GM12878 (cell line): ENCODE results near the gene CHCHD1. TPM values are rescaled to one million over a fixed set of nuclear protein-coding genes. Genes with fewer than 3 reads are reported as not detected.

Experiments used
- ATAC-seq: fragments of 200-7000 bp; cut with Tn5 transposase; 3 replicates; pipeline ENCODE4 v1.9.1; 2020; ENCODE audit warnings: mild to moderate bottlenecking, moderate library complexity
- BruUV-seq: library from RNA; stranded (reverse); fragments of 400-500 nt; replicated peaks from 2 replicates; lab custom pipeline; 2021; lab: Mats Ljungman, UMichigan
- CTCF ChIA-PET: fragments of 300-600 bp; sonication (Branson Sonifier 250); formaldehyde crosslinking; extraction: SDS; loops from one replicate; lab custom pipeline; 2021; ENCODE audit warnings: inconsistent platforms; lab: Yijun Ruan, JAX
- POLR2A ChIA-PET: fragments of 350-600 bp; formaldehyde crosslinking; extraction: SDS; loops from one replicate; lab custom pipeline; 2021; ENCODE audit warnings: inconsistent platforms; lab: Charles Lee
- RAD21 ChIA-PET: fragments of 300-600 bp; sonication (Branson Sonifier 250); formaldehyde crosslinking; loops from one replicate; lab custom pipeline; 2023; ENCODE audit warnings: antibody characterized with exemption; ENCODE audit not compliant: unreplicated experiment; lab: Charles Lee
- SMC1A ChIA-PET: fragments of 300-600 bp; sonication (Branson Sonifier 250); formaldehyde crosslinking; loops from one replicate; lab custom pipeline; 2023; ENCODE audit not compliant: unreplicated experiment, uncharacterized antibody; lab: Charles Lee
- DNase-seq: peaks from one replicate; pipeline ENCODE4 v3.0.0-alpha.2; 2011; ENCODE audit warnings: low read depth, low spot score
- FAIRE-seq: peaks from 3 replicates; lab custom pipeline; 2011; peaks lifted over from hg19 to GRCh38; lab: Jason Lieb, UNC
- H2AFZ ChIP-seq: 2 replicates; pipeline ENCODE4 v1.6.0; 2011; ENCODE audit warnings: low read depth, low read length, control low read depth; ENCODE audit not compliant: control insufficient read depth
- H3K27ac ChIP-seq: 2 replicates; pipeline ENCODE4 v1.5.1; 2011; ENCODE audit warnings: control low read depth; ENCODE audit not compliant: control insufficient read depth, insufficient read depth
- H3K27me3 ChIP-seq, 2 experiments: replicated peaks in 1 of 2; 2 replicates each; pipeline versions ENCODE4 v1.6.0 to v1.6.1; 2011; ENCODE audit warnings: low read length in 1 of 2; ENCODE audit not compliant: control insufficient read depth in 2 of 2, insufficient read depth in 2 of 2
- H3K36me3 ChIP-seq, 2 experiments: 2 replicates each; pipeline ENCODE4 v1.5.1; 2011; ENCODE audit warnings: low read length in 1 of 2; ENCODE audit not compliant: control insufficient read depth in 2 of 2, insufficient read depth in 2 of 2
- H3K4me1 ChIP-seq: 2 replicates; pipeline ENCODE4 v1.6.1; 2011; ENCODE audit warnings: mild to moderate bottlenecking, low read length, moderate library complexity, mixed read lengths; ENCODE audit not compliant: control insufficient read depth, insufficient read depth
- H3K4me2 ChIP-seq: 2 replicates; pipeline ENCODE4 v1.6.0; 2011; ENCODE audit warnings: control low read depth; ENCODE audit not compliant: control insufficient read depth, insufficient read depth
- H3K4me3 ChIP-seq: fragments of 200-600 bp; sonication (generic); 2 replicates; pipeline ENCODE4 v1.5.1; 2016
- H3K79me2 ChIP-seq: 2 replicates; pipeline ENCODE4 v1.6.0; 2011; ENCODE audit warnings: low read length; ENCODE audit not compliant: control insufficient read depth, insufficient read depth
- H3K9ac ChIP-seq: 2 replicates; pipeline ENCODE4 v1.8.0; 2011; ENCODE audit warnings: low read length, control low read depth, mixed read lengths; ENCODE audit not compliant: control insufficient read depth, insufficient read depth
- H3K9me3 ChIP-seq: replicated peaks from 3 replicates; pipeline ENCODE4 v1.5.1; 2011; ENCODE audit warnings: mild to moderate bottlenecking, low read length; ENCODE audit not compliant: control insufficient read depth, insufficient read depth
- H4K20me1 ChIP-seq: 2 replicates; pipeline ENCODE4 v1.6.0; 2011; ENCODE audit not compliant: control insufficient read depth, insufficient read depth
- ASH2L ChIP-seq: fragments of 300-600, 200-600 bp; sonication (generic); IDR thresholded peaks from 2 replicates; pipeline ENCODE4 v1.6.1; 2017; ENCODE audit warnings: low read depth, mild to moderate bottlenecking, borderline replicate concordance
- HDGF ChIP-seq: fragments of 450-650 bp; IDR thresholded peaks from 2 replicates; pipeline ENCODE4 v1.6.1; 2016; ENCODE audit warnings: antibody characterized with exemption
- NBN ChIP-seq: fragments of 450-650 bp; IDR thresholded peaks from 2 replicates; pipeline ENCODE4 v1.6.1; 2016
- ZNF24 ChIP-seq: fragments of 450-650 bp; IDR thresholded peaks from 2 replicates; pipeline ENCODE4 v1.6.1; 2017; ENCODE audit warnings: antibody characterized with exemption, mild to moderate bottlenecking
- ZNF384 ChIP-seq: IDR thresholded peaks from 2 replicates; pipeline ENCODE4 v1.6.1; 2012; ENCODE audit warnings: low read depth, mild to moderate bottlenecking, low read length, improper control_type of control experiment, borderline replicate concordance
- WGBS: methylation state at CpG from one replicate; pipeline ENCODE4 v1.1.6; 2016; ENCODE audit warnings: low lambda C conversion rate; ENCODE audit not compliant: insufficient replicate concordance, insufficient coverage; ENCODE audit errors: missing lambda C conversion rate; 5-methylcytosine and 5-hydroxymethylcytosine counted together
- in situ Hi-C: fragments of 300-500 bp; cut with MboI; formaldehyde crosslinking; loops from 9 replicates; pipeline ENCODE4 v1.14.3; 2018; ENCODE audit warnings: mixed read lengths
- intact Hi-C: fragments of 100-400 bp; cut with micrococcal nuclease; formaldehyde crosslinking; loops from one replicate; pipeline ENCODE4 v1.14.2; 2022; ENCODE audit not compliant: unreplicated experiment
- polyA plus RNA-seq, 11 experiments: library from polyadenylated mRNA; depleted of rRNA in 4 of 11; unstranded in 6 of 11; stranded (reverse) in 5 of 11; fragments of >200 nt; fragmentation: Nextera tagmentation in 4 of 11; fragmentation: Illumina TruSeq in 1 of 11; extraction: Ambion mirVana in 4 of 11; extraction: Trizol in 1 of 11; gene quantifications; 1 replicate in 1 of 11; 2 replicates in 10 of 11; pipeline versions ENCODE4 v1.2.1 to v1.2.3, GENCODE V29; 2011 to 2016; ENCODE audit warnings: inconsistent platforms in 2 of 11, missing spikeins in 2 of 11, low read depth in 1 of 11
- total RNA-seq, 4 experiments: library from RNA; depleted of rRNA in 3 of 4; stranded (reverse); fragments of >200 nt in 3 of 4; fragmentation: Illumina TruSeq in 1 of 4; extraction: Trizol in 1 of 4; gene quantifications; 2 replicates each; pipeline versions ENCODE4 v1.2.1 to v1.2.3, GENCODE V29; 2013 to 2021
- TF ChIP-seq, protein P1 (sequence below): IDR thresholded peaks from 2 replicates; pipeline ENCODE4 v1.6.1; 2012; ENCODE audit warnings: low read length, inconsistent platforms
- TF ChIP-seq, protein P2 (sequence below): IDR thresholded peaks from 2 replicates; pipeline ENCODE4 v1.6.1; 2011; ENCODE audit warnings: low read depth, mild to moderate bottlenecking, low read length, moderate library complexity, borderline replicate concordance; ENCODE audit errors: extremely low read depth
- TF ChIP-seq, protein P3 (sequence below), 3 experiments: IDR thresholded peaks in 2 of 3; conservative IDR thresholded peaks in 1 of 3; 2 replicates each; pipeline ENCODE4 v1.5.1; 2011; ENCODE audit warnings: low read depth in 3 of 3, low read length in 3 of 3, mild to moderate bottlenecking in 3 of 3, control low read depth in 2 of 3, moderate library complexity in 2 of 3, inconsistent platforms in 1 of 3, mixed read lengths in 1 of 3; ENCODE audit not compliant: control insufficient read depth in 2 of 3, insufficient read depth in 1 of 3; ENCODE audit errors: extremely low read depth in 1 of 3

The CHCHD1 gene
- total and polyA plus RNA-seq, 10 of the 15 experiments (the other 5 are each of a cell fraction or from before 2014, with no cell fraction given): 35.0 to 132 (median 70.0) TPM

DNA sequence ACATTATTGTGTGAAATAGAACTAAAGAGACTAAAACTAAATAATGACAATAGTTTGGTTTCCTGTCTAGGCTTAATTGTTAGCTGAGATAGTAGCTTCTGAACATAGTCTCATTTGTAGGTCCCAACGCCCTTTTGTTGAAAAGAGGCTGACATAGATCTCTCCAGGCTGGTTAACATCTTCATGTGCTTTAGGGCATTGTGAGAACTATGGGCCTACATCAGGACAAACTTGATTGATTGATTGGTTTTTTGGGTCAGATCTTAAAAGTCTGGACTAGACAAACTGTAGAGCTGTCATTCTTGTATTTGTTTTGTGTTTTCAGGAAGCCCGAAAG lies 869 bp downstream of the CHCHD1 start:
- TF ChIP-seq, protein P1, sequence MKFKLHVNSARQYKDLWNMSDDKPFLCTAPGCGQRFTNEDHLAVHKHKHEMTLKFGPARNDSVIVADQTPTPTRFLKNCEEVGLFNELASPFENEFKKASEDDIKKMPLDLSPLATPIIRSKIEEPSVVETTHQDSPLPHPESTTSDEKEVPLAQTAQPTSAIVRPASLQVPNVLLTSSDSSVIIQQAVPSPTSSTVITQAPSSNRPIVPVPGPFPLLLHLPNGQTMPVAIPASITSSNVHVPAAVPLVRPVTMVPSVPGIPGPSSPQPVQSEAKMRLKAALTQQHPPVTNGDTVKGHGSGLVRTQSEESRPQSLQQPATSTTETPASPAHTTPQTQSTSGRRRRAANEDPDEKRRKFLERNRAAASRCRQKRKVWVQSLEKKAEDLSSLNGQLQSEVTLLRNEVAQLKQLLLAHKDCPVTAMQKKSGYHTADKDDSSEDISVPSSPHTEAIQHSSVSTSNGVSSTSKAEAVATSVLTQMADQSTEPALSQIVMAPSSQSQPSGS: no peak
- TF ChIP-seq, protein P2, sequence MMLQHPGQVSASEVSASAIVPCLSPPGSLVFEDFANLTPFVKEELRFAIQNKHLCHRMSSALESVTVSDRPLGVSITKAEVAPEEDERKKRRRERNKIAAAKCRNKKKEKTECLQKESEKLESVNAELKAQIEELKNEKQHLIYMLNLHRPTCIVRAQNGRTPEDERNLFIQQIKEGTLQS: no peak
- TF ChIP-seq NBN (no peak), HDGF (no peak), ZNF24 (0 out of 2 replicates have a peak, but pooled peaks have one; percentile 4), ZNF384 (no peak), ASH2L (no peak)
- TF ChIP-seq, protein P3, sequence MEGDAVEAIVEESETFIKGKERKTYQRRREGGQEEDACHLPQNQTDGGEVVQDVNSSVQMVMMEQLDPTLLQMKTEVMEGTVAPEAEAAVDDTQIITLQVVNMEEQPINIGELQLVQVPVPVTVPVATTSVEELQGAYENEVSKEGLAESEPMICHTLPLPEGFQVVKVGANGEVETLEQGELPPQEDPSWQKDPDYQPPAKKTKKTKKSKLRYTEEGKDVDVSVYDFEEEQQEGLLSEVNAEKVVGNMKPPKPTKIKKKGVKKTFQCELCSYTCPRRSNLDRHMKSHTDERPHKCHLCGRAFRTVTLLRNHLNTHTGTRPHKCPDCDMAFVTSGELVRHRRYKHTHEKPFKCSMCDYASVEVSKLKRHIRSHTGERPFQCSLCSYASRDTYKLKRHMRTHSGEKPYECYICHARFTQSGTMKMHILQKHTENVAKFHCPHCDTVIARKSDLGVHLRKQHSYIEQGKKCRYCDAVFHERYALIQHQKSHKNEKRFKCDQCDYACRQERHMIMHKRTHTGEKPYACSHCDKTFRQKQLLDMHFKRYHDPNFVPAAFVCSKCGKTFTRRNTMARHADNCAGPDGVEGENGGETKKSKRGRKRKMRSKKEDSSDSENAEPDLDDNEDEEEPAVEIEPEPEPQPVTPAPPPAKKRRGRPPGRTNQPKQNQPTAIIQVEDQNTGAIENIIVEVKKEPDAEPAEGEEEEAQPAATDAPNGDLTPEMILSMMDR (IDR thresholded peaks at IDR 0.05 in 2 of 3, conservative IDR thresholded peaks at IDR 0.05 in 1 of 3; ENCODE audit: control insufficient read depth in 2 of 3, extremely low read depth in 1 of 3, insufficient read depth in 1 of 3, low read depth in 3 of 3, low read length in 3 of 3): no peak
- TF ChIP-seq, all 136 proteins: peak for 1
- in situ Hi-C loops: no loop called here
- WGBS: 50% methylated on average over 2 of the region's 2 CpGs
- ATAC-seq (no peak), FAIRE-seq (no peak), DNase-seq (no peak)
- intact Hi-C loops: loop anchor here (10.0 kb wide), 1 partner anchor 128 kb away; the partner anchor contains the start of gene SYNPO2L
- H3K4me2 ChIP-seq: peak overlapping the region; percentile 90
- peak overlapping the region; percentile 91 for H3K4me3 ChIP-seq
- peak overlapping the region; percentile 93 for H3K9ac ChIP-seq
- no peak overlapping the region for H2AFZ ChIP-seq
- ChIA-PET SMC1A (interaction anchor here (1.2 to 4.9 kb wide), 9 partner anchors 10 to 122 kb away, joined by 3 to 31 read pairs (median 5); partner anchors contain the start of gene SEC24C), RAD21 (interaction anchor here (0.7 to 1.9 kb wide), 3 partner anchors 28 to 97 kb away, joined by 3 to 10 read pairs (median 3); no protein-coding TSS in a partner anchor), POLR2A (interaction anchor here (1.3 to 5.0 kb wide), 7 partner anchors 10 to 184 kb away, joined by 3 to 40 read pairs (median 15); partner anchors contain the start of gene SEC24C), CTCF (interaction anchor here (0.9 to 4.5 kb wide), 4 partner anchors 10 to 97 kb away, joined by 3 to 40 read pairs (median 4); a partner anchor contains a TSS)
- no peaks in the 10 kb centered on the region for H3K9me3 ChIP-seq
- H3K27me3 ChIP-seq: no peaks in the 10 kb centered on the region
- peaks cover 66% of the 10 kb centered on the region for H3K79me2 ChIP-seq
- peaks cover 0 to 3% of the 10 kb centered on the region in 2 experiments; a peak in 1 of 4 replicates for H3K36me3 ChIP-seq
- H3K27ac ChIP-seq: 0 out of 2 replicates have a peak overlapping the region, but pooled peaks have one; percentile 75
- peaks cover 10% of the 10 kb centered on the region for H3K4me1 ChIP-seq
- TSS peak; percentile 67 for BruUV-seq
- no peaks in the 10 kb centered on the region for H4K20me1 ChIP-seq
